Panc1 (cell line): ENCODE measurements around the gene RIPPLY2.

ENCODE experiments used
- CTCF ChIP-seq: fragments of 450-650 bp; IDR thresholded peaks from 2 replicates; pipeline ENCODE4 v1.5.1; 2017; ENCODE audit warnings: mild to moderate bottlenecking
- SIN3A ChIP-seq: IDR thresholded peaks from 2 replicates; pipeline ENCODE4 v1.6.1; 2012; ENCODE audit warnings: low read depth, mild to moderate bottlenecking, low read length, moderate library complexity, borderline replicate concordance; ENCODE audit not compliant: insufficient read depth

GRCh38 chr6:83804886-83805285, 48.3 kb upstream of the RIPPLY2 start:
- TF ChIP-seq CTCF (no peak), SIN3A (no peak)
